DOHH2 (cell line): ENCODE results near the gene COX7A2.

ENCODE experiments used
- H3F3A ChIP-seq: fragments of 200-600 bp; sonication (generic), shearing (Covaris generic); 2 replicates; pipeline ENCODE4 v1.6.0; 2016; ENCODE audit warnings: antibody characterized with exemption, mild to moderate bottlenecking; ENCODE audit not compliant: control insufficient read depth, insufficient read depth
- H3K27ac ChIP-seq: fragments of 200-600 bp; sonication (generic); 2 replicates; pipeline ENCODE4 v1.5.1; 2014; ENCODE audit warnings: low read depth, mild to moderate bottlenecking, low read length, moderate library complexity
- H3K27me3 ChIP-seq: fragments of 200-600 bp; sonication (generic); 2 replicates; pipeline ENCODE4 v1.6.1; 2014; ENCODE audit warnings: mild to moderate bottlenecking, low read length, mixed read lengths; ENCODE audit not compliant: control insufficient read depth
- H3K36me3 ChIP-seq: fragments of 200-600 bp; sonication (generic); 2 replicates; pipeline ENCODE4 v1.6.1; 2014; ENCODE audit warnings: mild to moderate bottlenecking, low read length, moderate library complexity, mixed read lengths; ENCODE audit not compliant: control insufficient read depth
- H3K4me1 ChIP-seq: fragments of 200-600 bp; sonication (generic); 2 replicates; pipeline ENCODE4 v1.6.1; 2014; ENCODE audit warnings: mild to moderate bottlenecking, low read length, mixed read lengths; ENCODE audit not compliant: control insufficient read depth
- H3K4me2 ChIP-seq: fragments of 200-600 bp; sonication (generic); 2 replicates; pipeline ENCODE4 v1.6.0; 2014; ENCODE audit warnings: mild to moderate bottlenecking, low read length, moderate library complexity
- H3K4me3 ChIP-seq: fragments of 200-600 bp; sonication (generic); 2 replicates; pipeline ENCODE4 v1.5.1; 2014; ENCODE audit warnings: mild to moderate bottlenecking, low read length, mixed read lengths
- H3K79me2 ChIP-seq: fragments of 200-600 bp; sonication (generic); 2 replicates; pipeline ENCODE4 v1.6.1; 2014; ENCODE audit warnings: mild to moderate bottlenecking, low read length, mixed read lengths; ENCODE audit not compliant: control insufficient read depth
- H3K9me2 ChIP-seq: fragments of 200-600 bp; sonication (generic); replicated peaks from 2 replicates; pipeline ENCODE4 v1.6.1; 2014; ENCODE audit warnings: mild to moderate bottlenecking, low read length, mixed read lengths; ENCODE audit not compliant: control insufficient read depth
- H3K9me3 ChIP-seq: fragments of 200-600 bp; sonication (generic); 2 replicates; pipeline ENCODE4 v1.6.1; 2014; ENCODE audit warnings: antibody characterized with exemption, low read length, mixed read lengths; ENCODE audit not compliant: control insufficient read depth, insufficient read depth
- H4K20me1 ChIP-seq: fragments of 200-600 bp; sonication (generic); 2 replicates; pipeline ENCODE4 v1.6.0; 2014; ENCODE audit warnings: low read depth, mild to moderate bottlenecking, antibody characterized with exemption, low read length, moderate library complexity; ENCODE audit not compliant: control insufficient read depth, insufficient read depth
- EZH2phosphoT487 ChIP-seq: fragments of 200-600 bp; sonication (generic); IDR thresholded peaks from 2 replicates; pipeline ENCODE4 v1.6.1; 2017; ENCODE audit warnings: borderline replicate concordance, mild to moderate bottlenecking, antibody characterized with exemption, low read length, moderate library complexity, mixed read lengths
- TF ChIP-seq, protein P1 (sequence below): fragments of 200-600 bp; sonication (generic); IDR thresholded peaks from one replicate; pipeline ENCODE4 v1.5.1; 2014; ENCODE audit warnings: antibody characterized with exemption, mild to moderate bottlenecking, low read depth, low read length; ENCODE audit not compliant: poor library complexity, severe bottlenecking

Gene COX7A2

DNA sequence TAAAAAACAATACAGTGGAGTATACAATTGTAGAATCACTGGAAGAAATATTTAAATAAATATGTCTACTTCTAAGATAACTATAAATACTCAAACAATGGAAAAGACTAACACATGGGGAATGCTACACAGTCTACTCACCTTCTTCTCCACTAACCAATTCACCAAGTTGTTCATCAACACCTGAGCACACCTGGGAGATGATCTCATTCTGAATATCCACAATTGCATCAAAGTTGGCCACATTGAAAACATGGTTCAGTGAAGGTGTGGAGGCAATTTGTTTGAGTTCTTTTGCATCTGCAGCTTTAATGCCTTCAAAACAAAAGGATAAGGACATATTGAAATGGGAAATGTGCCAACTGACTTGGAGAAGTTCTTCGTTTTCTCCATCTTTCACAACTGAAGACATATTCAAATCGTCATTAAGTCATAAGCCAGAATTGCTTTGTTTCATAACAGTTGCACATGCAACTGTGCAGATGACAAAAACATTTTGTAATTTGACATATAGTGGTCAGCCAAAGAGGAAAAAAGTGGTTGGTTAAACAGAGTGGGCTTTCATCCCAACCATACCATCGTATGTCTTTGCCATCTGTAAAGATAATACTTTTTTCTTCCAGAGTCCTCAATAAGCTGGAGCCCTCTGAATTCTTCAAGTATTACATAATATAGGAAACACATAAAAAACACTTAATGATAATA is 55.2 kb downstream of the COX7A2 start:
- Histone ChIP-seq H3F3A (no peaks in the 10 kb centered on the region), H3K9me3 (no peaks in the 10 kb centered on the region), H3K79me2 (no peaks in the 10 kb centered on the region)

More for the DNA sequence above, 55.2 kb downstream of the COX7A2 start:
- Histone ChIP-seq H3K36me3 (no peaks in the 10 kb centered on the region), H3K9me2 (no peaks in the 10 kb centered on the region), H3K4me2 (no peak overlapping the region), H3K27me3 (0 out of 2 replicates have a peak, but pooled peaks cover 3% of the 10 kb centered on the region), H3K4me1 (no peaks in the 10 kb centered on the region), H3K27ac (no peak overlapping the region), H3K4me3 (no peak overlapping the region), H4K20me1 (no peaks in the 10 kb centered on the region)
- TF ChIP-seq, protein P1, sequence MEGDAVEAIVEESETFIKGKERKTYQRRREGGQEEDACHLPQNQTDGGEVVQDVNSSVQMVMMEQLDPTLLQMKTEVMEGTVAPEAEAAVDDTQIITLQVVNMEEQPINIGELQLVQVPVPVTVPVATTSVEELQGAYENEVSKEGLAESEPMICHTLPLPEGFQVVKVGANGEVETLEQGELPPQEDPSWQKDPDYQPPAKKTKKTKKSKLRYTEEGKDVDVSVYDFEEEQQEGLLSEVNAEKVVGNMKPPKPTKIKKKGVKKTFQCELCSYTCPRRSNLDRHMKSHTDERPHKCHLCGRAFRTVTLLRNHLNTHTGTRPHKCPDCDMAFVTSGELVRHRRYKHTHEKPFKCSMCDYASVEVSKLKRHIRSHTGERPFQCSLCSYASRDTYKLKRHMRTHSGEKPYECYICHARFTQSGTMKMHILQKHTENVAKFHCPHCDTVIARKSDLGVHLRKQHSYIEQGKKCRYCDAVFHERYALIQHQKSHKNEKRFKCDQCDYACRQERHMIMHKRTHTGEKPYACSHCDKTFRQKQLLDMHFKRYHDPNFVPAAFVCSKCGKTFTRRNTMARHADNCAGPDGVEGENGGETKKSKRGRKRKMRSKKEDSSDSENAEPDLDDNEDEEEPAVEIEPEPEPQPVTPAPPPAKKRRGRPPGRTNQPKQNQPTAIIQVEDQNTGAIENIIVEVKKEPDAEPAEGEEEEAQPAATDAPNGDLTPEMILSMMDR = no peak
- TF ChIP-seq EZH2phosphoT487 = no peak
